Spleen (tissue), 7 donors: ENCODE results near the gene ZER1.

Source experiments
- POLR2A ChIP-seq, 3 donors: fragments of 450-650 bp; IDR thresholded peaks; one replicate each; pipeline ENCODE4 v1.5.1; 2017; ENCODE audit warnings: antibody characterized with exemption in 3 of 3, mild to moderate bottlenecking in 1 of 3
- POLR2AphosphoS5 ChIP-seq, 3 donors: sonication (generic); formaldehyde crosslinking; IDR thresholded peaks; one replicate each; pipeline ENCODE4 v1.5.1; 2017; ENCODE audit warnings: antibody characterized with exemption in 3 of 3
- TF ChIP-seq, protein P1 (sequence below), 11 experiments: fragments of 200-600 bp in 7 of 11; fragments of 450-650 bp in 4 of 11; sonication (generic) in 4 of 11; IDR thresholded peaks in 8 of 11; conservative IDR thresholded peaks in 3 of 11; 1 replicate in 7 of 11; 2 replicates in 4 of 11; pipeline versions ENCODE4 v1.4.0 to v1.8.0; 2016 to 2021; ENCODE audit warnings: antibody characterized with exemption in 11 of 11, inconsistent platforms in 4 of 11, mild to moderate bottlenecking in 1 of 11
- donor health status: DM: no; HTN: no; CAD: no; lungs with moderate emphysema.
- donor health status: DM: no; HTN: no; CAD: no.
- donor health status: DM: no; HTN: no; CAD: no.

GRCh38 chr9:128809036-128809599 lies 37.4 kb upstream of the ZER1 start:
- TF ChIP-seq POLR2A (IDR thresholded peaks at IDR 0.05) (no peak), POLR2AphosphoS5 (IDR thresholded peaks at IDR 0.05) (peak in 1 of 3 donors; percentile 32)
- TF ChIP-seq, protein P1, sequence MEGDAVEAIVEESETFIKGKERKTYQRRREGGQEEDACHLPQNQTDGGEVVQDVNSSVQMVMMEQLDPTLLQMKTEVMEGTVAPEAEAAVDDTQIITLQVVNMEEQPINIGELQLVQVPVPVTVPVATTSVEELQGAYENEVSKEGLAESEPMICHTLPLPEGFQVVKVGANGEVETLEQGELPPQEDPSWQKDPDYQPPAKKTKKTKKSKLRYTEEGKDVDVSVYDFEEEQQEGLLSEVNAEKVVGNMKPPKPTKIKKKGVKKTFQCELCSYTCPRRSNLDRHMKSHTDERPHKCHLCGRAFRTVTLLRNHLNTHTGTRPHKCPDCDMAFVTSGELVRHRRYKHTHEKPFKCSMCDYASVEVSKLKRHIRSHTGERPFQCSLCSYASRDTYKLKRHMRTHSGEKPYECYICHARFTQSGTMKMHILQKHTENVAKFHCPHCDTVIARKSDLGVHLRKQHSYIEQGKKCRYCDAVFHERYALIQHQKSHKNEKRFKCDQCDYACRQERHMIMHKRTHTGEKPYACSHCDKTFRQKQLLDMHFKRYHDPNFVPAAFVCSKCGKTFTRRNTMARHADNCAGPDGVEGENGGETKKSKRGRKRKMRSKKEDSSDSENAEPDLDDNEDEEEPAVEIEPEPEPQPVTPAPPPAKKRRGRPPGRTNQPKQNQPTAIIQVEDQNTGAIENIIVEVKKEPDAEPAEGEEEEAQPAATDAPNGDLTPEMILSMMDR (IDR thresholded peaks at IDR 0.05 in 8 of 11, conservative IDR thresholded peaks at IDR 0.05 in 3 of 11): no peak
